Medulla oblongata (tissue), 1 donor: ENCODE data around the gene SRC.
A peak's percentile ranks its signal among the peaks of the same experiment; 100 is the strongest.

ENCODE experiments used
- DNase-seq: peaks from one replicate; pipeline ENCODE4 v3.0.0-alpha.2; 2015; ENCODE audit errors: extremely low spot score

Gene SRC

GRCh38 chr20:37395921-37396415 lies 50.0 kb downstream of the SRC start:
- no peak for DNase-seq

DNA sequence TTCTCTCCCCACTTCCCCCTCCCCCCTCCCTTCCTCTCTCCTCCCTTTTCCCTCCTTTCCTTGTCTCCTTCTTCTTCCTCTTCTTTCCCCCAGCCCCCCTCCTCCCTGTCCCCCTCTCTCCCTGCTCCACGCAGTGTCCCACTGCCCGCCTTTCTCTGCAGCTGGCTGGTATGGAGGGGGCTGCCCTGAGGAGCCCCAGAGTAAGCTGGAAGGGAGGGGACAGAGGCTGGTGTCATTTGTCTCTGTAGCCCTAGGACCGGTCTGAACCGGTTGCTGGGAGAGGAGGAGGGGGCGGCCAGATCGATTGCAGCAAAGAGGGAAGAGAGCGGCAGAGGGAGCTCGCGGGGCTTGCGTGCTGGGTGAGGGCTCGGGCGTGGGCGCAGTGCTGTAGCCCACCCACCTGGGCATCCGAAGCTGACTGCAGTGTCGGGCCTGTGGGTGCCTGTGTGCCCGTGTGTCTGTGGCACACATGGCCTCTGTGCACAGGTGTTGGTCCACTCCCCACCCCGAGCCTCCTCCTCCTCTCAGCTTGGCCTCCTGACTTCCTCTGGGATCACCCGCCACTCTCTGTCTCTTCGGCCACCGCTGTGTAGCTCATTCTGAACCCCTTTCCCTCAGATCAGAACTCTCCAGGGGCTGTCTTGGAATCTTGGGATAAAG lies 50.6 kb downstream of the SRC start:
- DNase-seq = no peak

GRCh38 chr20:37397076-37397953 lies 51.4 kb downstream of the SRC start:
- no peak for DNase-seq

GRCh38 chr20:37397954-37398749 lies 52.2 kb downstream of the SRC start:
- no peak for DNase-seq

DNA sequence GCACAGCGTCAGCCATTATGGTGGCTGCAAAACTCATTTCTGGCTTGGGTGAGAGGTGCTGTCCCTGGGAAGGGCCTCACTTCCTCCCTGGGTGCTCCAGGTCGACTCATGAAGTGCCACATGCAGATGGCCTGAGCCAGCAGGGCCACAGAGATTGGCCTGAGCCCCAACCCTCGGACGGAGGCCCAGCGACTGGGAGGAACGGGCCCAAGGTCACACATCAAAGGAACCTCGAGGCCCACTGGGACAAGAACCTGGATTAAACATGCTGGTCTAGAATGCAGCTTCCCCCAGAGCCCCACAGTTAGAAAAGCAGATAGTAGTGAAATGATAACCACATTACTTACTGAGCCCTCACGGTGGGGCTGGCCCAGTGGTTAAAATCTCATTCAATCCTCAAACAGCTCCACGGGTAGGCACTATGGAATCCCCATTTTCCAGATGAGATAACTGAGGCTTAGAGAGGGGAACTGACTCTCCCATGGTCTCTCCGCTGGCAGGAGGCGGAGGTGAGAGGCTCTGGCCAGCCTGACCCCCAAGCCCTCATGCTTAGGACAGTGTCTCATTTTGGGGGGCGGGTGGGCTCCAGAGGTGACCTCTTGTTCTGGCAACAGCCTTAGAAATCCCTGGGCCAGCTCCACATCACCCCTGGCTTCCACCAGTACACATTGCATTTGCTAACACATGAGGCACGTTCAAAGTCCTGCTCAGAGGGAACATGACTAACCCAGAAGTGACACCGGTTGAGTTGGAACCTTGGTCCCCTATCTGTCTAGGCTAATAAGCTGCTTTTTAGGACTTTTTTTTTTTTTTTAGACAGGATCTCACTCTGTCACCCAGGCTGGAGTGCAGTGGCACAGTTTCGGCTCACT lies 53.0 kb downstream of the SRC start:
- DNase-seq = no peak

GRCh38 chr20:37401282-37401929 lies 55.5 kb downstream of the SRC start:
- DNase-seq = no peak

- no peak for DNase-seq
Measured at GRCh38 chr20:37401930-37402675, 56.2 kb downstream of the SRC start.

GRCh38 chr20:37403107-37404033 lies 57.4 kb downstream of the SRC start:
- DNase-seq = no peak

DNA sequence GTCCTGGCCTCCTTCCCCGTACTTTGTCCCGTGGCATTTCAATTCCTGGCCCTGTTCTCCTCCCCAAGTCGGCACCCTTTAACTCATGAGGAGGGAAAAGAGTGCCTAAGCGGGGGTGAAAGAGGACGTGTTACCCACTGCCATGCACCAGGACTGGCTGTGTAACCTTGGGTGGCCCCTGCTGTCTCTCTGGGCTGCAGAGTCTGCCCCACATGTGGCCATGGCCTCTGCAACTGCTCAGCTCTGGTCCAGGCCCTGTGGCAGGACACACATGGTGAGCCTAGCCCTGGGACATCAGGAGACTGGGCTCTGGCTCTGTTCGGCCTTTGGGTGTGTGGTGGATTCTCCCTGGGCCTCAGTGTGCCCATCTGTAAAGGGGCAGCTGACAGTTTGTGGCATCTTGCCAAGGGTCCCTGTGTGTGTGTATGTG lies 58.5 kb downstream of the SRC start:
- DNase-seq = no peak

DNA sequence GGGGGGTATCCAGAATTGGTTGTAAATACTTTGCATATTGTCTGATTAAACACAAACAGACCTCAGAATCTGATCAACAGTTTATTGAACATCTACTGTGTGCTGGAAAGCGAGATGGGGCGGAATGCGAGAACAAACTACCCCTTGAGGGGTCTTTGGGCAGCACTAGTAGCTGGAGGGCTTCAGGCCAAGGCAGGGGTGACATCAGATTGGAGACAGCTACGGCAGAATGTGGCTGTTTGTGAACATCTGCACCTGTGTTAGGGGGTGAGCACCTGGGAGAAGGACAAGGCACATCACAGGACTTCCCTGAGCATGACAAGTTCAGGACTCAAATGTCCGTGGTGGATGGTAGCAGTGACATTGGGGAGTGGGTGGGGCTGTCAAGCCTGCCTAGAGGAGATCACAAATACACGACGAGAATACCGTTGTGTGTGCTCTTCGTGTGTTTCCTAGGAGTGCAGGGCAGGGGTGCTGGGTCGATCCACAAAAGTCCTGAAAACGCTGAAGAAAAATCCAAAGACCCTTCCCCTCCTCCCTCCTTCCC lies 59.5 kb downstream of the SRC start:
- DNase-seq = no peak

DNA sequence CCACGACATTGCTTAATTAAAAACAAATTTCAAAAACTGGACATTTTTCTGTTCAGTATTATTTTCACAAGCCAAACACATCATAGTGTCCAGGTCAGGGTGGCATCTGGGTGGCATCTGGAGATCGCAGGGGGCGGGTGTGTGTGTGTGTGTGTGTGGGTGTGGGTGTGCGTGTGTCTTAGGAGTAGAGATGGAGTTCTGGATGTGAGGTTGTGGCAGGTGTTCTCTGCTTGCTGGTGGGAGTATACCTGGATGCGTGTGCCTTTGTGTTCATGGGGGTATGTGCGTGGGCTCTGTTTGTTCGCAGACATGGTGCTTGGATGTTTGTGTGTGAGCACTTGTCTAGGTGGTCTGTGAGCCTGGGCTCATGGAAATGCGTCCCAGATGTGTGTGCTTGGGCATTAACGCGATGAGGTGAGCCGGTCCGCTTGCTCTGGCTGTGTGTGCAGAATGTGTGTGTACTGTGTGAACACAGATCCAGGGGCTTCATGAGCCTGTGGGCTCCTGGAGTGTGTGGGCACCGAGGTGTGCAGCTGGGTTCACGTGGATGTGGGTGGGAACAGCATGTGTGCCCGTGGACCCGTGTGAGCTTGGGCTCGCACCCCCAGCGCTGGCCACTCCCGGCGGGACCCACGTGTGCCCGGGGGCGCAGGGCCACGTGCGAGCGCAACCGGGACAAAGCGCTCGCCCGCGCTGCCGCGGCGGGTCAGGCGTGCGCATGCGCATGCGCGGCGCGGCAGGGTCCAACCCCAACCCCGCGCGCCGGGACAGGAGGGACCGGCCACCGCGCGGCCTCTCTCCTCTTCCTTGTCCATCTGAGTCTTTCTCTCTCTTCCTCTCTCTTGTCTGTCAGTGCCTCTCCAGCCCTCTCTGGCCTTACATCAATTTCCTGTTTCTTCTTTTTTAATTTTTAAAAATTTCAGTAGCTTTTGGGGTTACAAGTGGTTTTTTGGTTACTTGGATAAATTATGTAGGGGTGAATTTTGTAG lies 60.4 kb downstream of the SRC start:
- DNase-seq = peak; percentile 27

GRCh38 chr20:37407019-37407566 lies 61.2 kb downstream of the SRC start:
- no peak for DNase-seq

- DNase-seq = no peak
Measured at GRCh38 chr20:37407573-37408002, 61.6 kb downstream of the SRC start.

- no peak for DNase-seq
Measured at GRCh38 chr20:37408302-37409193, 62.6 kb downstream of the SRC start.

DNA sequence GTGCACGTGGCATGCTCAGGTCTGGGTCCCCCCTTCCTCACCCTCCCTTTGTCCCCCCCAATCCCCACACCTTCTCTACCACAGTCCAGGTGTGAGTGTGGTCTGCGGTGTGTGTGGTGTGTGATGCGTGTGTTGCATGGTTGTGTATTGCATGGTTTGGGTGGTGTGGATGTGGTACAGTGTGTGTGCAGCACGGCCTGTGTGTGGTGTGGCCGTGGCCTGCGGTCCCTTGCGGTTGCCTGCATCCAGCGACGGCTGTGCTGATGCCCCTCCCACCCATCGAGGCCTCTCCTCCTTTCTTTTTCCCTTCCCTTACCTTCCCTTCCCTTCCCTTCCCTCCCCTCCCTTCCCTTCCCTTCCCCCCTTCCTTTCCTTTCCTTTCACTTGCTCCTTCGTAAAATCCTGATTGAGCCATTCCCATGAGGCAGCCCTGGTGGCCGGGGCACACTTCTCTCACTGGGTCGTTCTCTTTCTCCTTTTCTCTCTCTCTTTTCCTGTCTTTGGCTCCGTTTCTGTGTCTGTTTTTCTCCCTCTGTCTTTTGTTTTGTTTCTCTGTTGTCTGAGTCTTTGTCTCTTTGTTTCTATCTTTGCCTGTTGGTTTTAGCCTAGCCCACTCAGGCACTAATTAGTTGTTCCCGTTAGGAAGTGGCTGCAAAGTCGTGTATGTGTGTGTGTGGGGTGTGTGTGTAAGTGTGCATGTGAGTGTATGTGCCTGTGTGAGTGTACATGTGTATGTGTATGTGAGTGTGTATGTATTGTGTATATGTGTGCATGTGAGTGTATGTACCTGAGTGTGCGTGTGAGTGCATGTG lies 65.7 kb downstream of the SRC start:
- DNase-seq = no peak
